Esophagus muscularis mucosa (tissue), 4 donors: ENCODE results near the gene PLCD3.

ENCODE experiments used
- CTCF ChIP-seq, 3 experiments: fragments of 200-600 bp in 2 of 3; fragments of 450-650 bp in 1 of 3; sonication (generic) in 2 of 3; IDR thresholded peaks; one replicate each; pipeline ENCODE4 v1.5.1; 2017 to 2019; ENCODE audit warnings: antibody characterized with exemption in 3 of 3, mild to moderate bottlenecking in 2 of 3, moderate library complexity in 1 of 3
- EP300 ChIP-seq: sonication (generic); formaldehyde crosslinking; IDR thresholded peaks from one replicate; pipeline ENCODE4 v1.6.1; 2017; ENCODE audit warnings: antibody characterized with exemption
- POLR2AphosphoS5 ChIP-seq, 2 donors: sonication (generic); formaldehyde crosslinking; IDR thresholded peaks; one replicate each; pipeline ENCODE4 v1.6.1; 2017; ENCODE audit warnings: antibody characterized with exemption in 2 of 2

- TF ChIP-seq CTCF (IDR thresholded peaks at IDR 0.05) = peak; percentile 84 to 96 (median 84)
- TF ChIP-seq POLR2AphosphoS5 (IDR thresholded peaks at IDR 0.05) = peak; percentile 78 to 93
- no peak for TF ChIP-seq EP300
Observed at GRCh38 chr17:45132572-45133463, 503 bp upstream of the PLCD3 start.
